Muscle layer of colon (tissue), 2 donors: ENCODE results near the gene APOBEC4.

ENCODE experiments used
- H3K27ac ChIP-seq: one replicate; pipeline ENCODE4 v1.7.0; 2013; ENCODE audit warnings: low read depth, mild to moderate bottlenecking, low read length, moderate library complexity
- H3K27me3 ChIP-seq, 2 donors: one replicate each; pipeline ENCODE4 v1.7.0; 2013; ENCODE audit warnings: low read length in 2 of 2, mild to moderate bottlenecking in 2 of 2; ENCODE audit not compliant: insufficient read depth in 2 of 2, control insufficient read depth in 1 of 2
- H3K36me3 ChIP-seq: one replicate; pipeline ENCODE4 v1.7.0; 2013; ENCODE audit warnings: mild to moderate bottlenecking, low read length; ENCODE audit not compliant: insufficient read depth
- H3K4me1 ChIP-seq: one replicate; pipeline ENCODE4 v1.7.0; 2013; ENCODE audit warnings: mild to moderate bottlenecking, low read length; ENCODE audit not compliant: insufficient read depth
- H3K4me3 ChIP-seq, 2 donors: one replicate each; pipeline ENCODE4 v1.7.0; 2013; ENCODE audit warnings: low read length in 2 of 2, low read depth in 1 of 2, mild to moderate bottlenecking in 1 of 2, moderate library complexity in 1 of 2
- H3K9ac ChIP-seq: one replicate; pipeline ENCODE4 v1.7.0; 2013; ENCODE audit warnings: low read length
- H3K9me3 ChIP-seq: one replicate; pipeline ENCODE4 v1.7.0; 2013; ENCODE audit warnings: mild to moderate bottlenecking, low read length
- donor health status: abdominal sarcoma.
- donor health status: Adenocarcinoma of cecum.

Gene APOBEC4

GRCh38 chr1:183609759-183610452 lies 43.2 kb downstream of the APOBEC4 start:
- Histone ChIP-seq H3K4me1 (peaks cover 22% of the 10 kb centered on the region), H3K36me3 (no peaks in the 10 kb centered on the region), H3K9me3 (no peaks in the 10 kb centered on the region), H3K27me3 (no peaks in the 10 kb centered on the region), H3K4me3 (no peak overlapping the region), H3K27ac (peak overlapping the region; percentile 58), H3K9ac (no peak overlapping the region)

- H3K9me3 ChIP-seq, result no peaks in the 10 kb centered on the region
- no peaks in the 10 kb centered on the region for H3K27me3 ChIP-seq
- H3K4me1 ChIP-seq, result peaks cover 22% of the 10 kb centered on the region
- H3K27ac ChIP-seq, result no peak overlapping the region
- no peaks in the 10 kb centered on the region for H3K36me3 ChIP-seq
- H3K9ac ChIP-seq, result no peak overlapping the region
- no peak overlapping the region for H3K4me3 ChIP-seq
Measured at GRCh38 chr1:183609313-183609712, 43.8 kb downstream of the APOBEC4 start.

- peaks cover 22% of the 10 kb centered on the region for H3K4me1 ChIP-seq
- no peak overlapping the region for H3K4me3 ChIP-seq
- no peak overlapping the region for H3K27ac ChIP-seq
Measured at GRCh38 chr1:183607322-183607980, 45.7 kb downstream of the APOBEC4 start.

GRCh38 chr1:183605904-183606303 lies 47.2 kb downstream of the APOBEC4 start:
- no peaks in the 10 kb centered on the region for H3K36me3 ChIP-seq
- H3K9me3 ChIP-seq, result no peaks in the 10 kb centered on the region
- H3K9ac ChIP-seq, result no peak overlapping the region
- H3K27ac ChIP-seq, result no peak overlapping the region
- H3K4me3 ChIP-seq, result no peak overlapping the region
- H3K27me3 ChIP-seq, result no peaks in the 10 kb centered on the region
- H3K4me1 ChIP-seq, result peaks cover 22% of the 10 kb centered on the region

More at GRCh38 chr1:183607322-183607980, 45.7 kb downstream of the APOBEC4 start:
- Histone ChIP-seq H3K9ac (no peak overlapping the region), H3K36me3 (no peaks in the 10 kb centered on the region), H3K9me3 (no peaks in the 10 kb centered on the region), H3K27me3 (no peaks in the 10 kb centered on the region)

GRCh38 chr1:183604815-183605214 lies 48.3 kb downstream of the APOBEC4 start:
- no peak overlapping the region for H3K9ac ChIP-seq
- H3K9me3 ChIP-seq, result no peaks in the 10 kb centered on the region
- no peaks in the 10 kb centered on the region for H3K36me3 ChIP-seq
- no peak overlapping the region for H3K4me3 ChIP-seq
- H3K4me1 ChIP-seq, result peaks cover 20% of the 10 kb centered on the region
- H3K27ac ChIP-seq, result no peak overlapping the region
- no peaks in the 10 kb centered on the region for H3K27me3 ChIP-seq

GRCh38 chr1:183604038-183604808 lies 48.9 kb downstream of the APOBEC4 start:
- Histone ChIP-seq H3K27ac (no peak overlapping the region), H3K4me3 (no peak overlapping the region), H3K27me3 (no peaks in the 10 kb centered on the region), H3K36me3 (no peaks in the 10 kb centered on the region), H3K4me1 (peaks cover 14% of the 10 kb centered on the region), H3K9me3 (no peaks in the 10 kb centered on the region), H3K9ac (no peak overlapping the region)

- Histone ChIP-seq H3K9ac (no peak overlapping the region), H3K4me1 (peaks cover 22% of the 10 kb centered on the region), H3K4me3 (no peak overlapping the region), H3K36me3 (no peaks in the 10 kb centered on the region), H3K9me3 (no peaks in the 10 kb centered on the region), H3K27ac (no peak overlapping the region), H3K27me3 (no peaks in the 10 kb centered on the region)
Measured at GRCh38 chr1:183602510-183602909, 50.6 kb downstream of the APOBEC4 start.

GRCh38 chr1:183600634-183601033 lies 52.5 kb downstream of the APOBEC4 start:
- H3K36me3 ChIP-seq, result no peaks in the 10 kb centered on the region
- peaks cover 32% of the 10 kb centered on the region for H3K4me1 ChIP-seq
- H3K4me3 ChIP-seq, result no peak overlapping the region
- no peak overlapping the region for H3K27ac ChIP-seq
- H3K27me3 ChIP-seq, result no peaks in the 10 kb centered on the region
- H3K9me3 ChIP-seq, result no peaks in the 10 kb centered on the region
- H3K9ac ChIP-seq, result no peak overlapping the region

GRCh38 chr1:183600136-183600535 lies 53.0 kb downstream of the APOBEC4 start:
- Histone ChIP-seq H3K4me3 (no peak overlapping the region), H3K27me3 (no peaks in the 10 kb centered on the region), H3K4me1 (peaks cover 32% of the 10 kb centered on the region), H3K9me3 (no peaks in the 10 kb centered on the region), H3K36me3 (no peaks in the 10 kb centered on the region), H3K27ac (no peak overlapping the region), H3K9ac (no peak overlapping the region)

- H3K9me3 ChIP-seq, result no peaks in the 10 kb centered on the region
- peak overlapping the region in 1 of 2 donors; percentile 20 for H3K4me3 ChIP-seq
- H3K36me3 ChIP-seq, result no peaks in the 10 kb centered on the region
- peak overlapping the region; percentile 84 for H3K27ac ChIP-seq
- H3K4me1 ChIP-seq, result peaks cover 32% of the 10 kb centered on the region
- no peaks in the 10 kb centered on the region for H3K27me3 ChIP-seq
- no peak overlapping the region for H3K9ac ChIP-seq
Measured at GRCh38 chr1:183598386-183598785, 54.7 kb downstream of the APOBEC4 start.

- Histone ChIP-seq H3K4me1 (peaks cover 32% of the 10 kb centered on the region), H3K27ac (peak overlapping the region; percentile 84), H3K27me3 (no peaks in the 10 kb centered on the region), H3K9ac (no peak overlapping the region), H3K9me3 (no peaks in the 10 kb centered on the region), H3K4me3 (peak overlapping the region in 1 of 2 donors; percentile 20), H3K36me3 (no peaks in the 10 kb centered on the region)
Measured at GRCh38 chr1:183597656-183598347, 55.3 kb downstream of the APOBEC4 start.
